Sigmoid colon (tissue), 7 donors: ENCODE data around the gene LRRC8D. TPM values are rescaled to one million over a fixed set of nuclear protein-coding genes. Genes with fewer than 3 reads are reported as not detected.

Experiments used
- DNase-seq: peaks from one replicate; pipeline ENCODE4 v3.0.0-alpha.2; 2019
- H3K27ac ChIP-seq, 4 donors: fragments of 200-600 bp; sonication (generic); one replicate each; pipeline ENCODE4 v1.5.1; 2016 to 2019; ENCODE audit warnings: mild to moderate bottlenecking in 1 of 4
- H3K27me3 ChIP-seq, 3 donors: fragments of 200-600 bp; sonication (generic); one replicate each; pipeline ENCODE4 v1.5.1; 2019; ENCODE audit warnings: mild to moderate bottlenecking in 1 of 3
- H3K36me3 ChIP-seq, 4 donors: fragments of 200-600 bp; sonication (generic); one replicate each; pipeline ENCODE4 v1.5.1; 2016 to 2019
- H3K4me1 ChIP-seq, 4 donors: fragments of 200-600 bp; sonication (generic); one replicate each; pipeline ENCODE4 v1.5.1; 2017 to 2019
- H3K4me3 ChIP-seq, 4 donors: fragments of 200-600 bp; sonication (generic); one replicate each; pipeline ENCODE4 v1.5.1; 2017 to 2019; ENCODE audit warnings: mild to moderate bottlenecking in 2 of 4, moderate library complexity in 1 of 4
- H3K9me3 ChIP-seq, 4 donors: fragments of 200-600 bp in 3 of 4; sonication (generic) in 3 of 4; one replicate each; pipeline versions ENCODE4 v1.5.1 to v1.6.1; 2013 to 2019
- CTCF ChIP-seq, 4 experiments: fragments of 450-650 bp in 3 of 4; fragments of 200-600 bp in 1 of 4; IDR thresholded peaks; one replicate each; pipeline ENCODE4 v1.5.1; 2016 to 2019; ENCODE audit warnings: antibody characterized with exemption in 4 of 4, mild to moderate bottlenecking in 3 of 4, moderate library complexity in 2 of 4
- EP300 ChIP-seq, 4 donors: sonication (generic); formaldehyde crosslinking; IDR thresholded peaks; one replicate each; pipeline ENCODE4 v1.6.1; 2017; ENCODE audit warnings: antibody characterized with exemption in 4 of 4
- POLR2A ChIP-seq, 2 donors: fragments of 450-650 bp; IDR thresholded peaks; one replicate each; pipeline ENCODE4 v1.6.1; 2016; ENCODE audit warnings: antibody characterized with exemption in 2 of 2, mild to moderate bottlenecking in 2 of 2, moderate library complexity in 2 of 2
- POLR2AphosphoS5 ChIP-seq, 4 donors: sonication (generic); formaldehyde crosslinking; IDR thresholded peaks; one replicate each; pipeline ENCODE4 v1.6.1; 2017; ENCODE audit warnings: antibody characterized with exemption in 4 of 4
- WGBS, 2 donors: extraction: QIAGEN DNeasy Blood & Tissue Kit; methylation state at CpG; one replicate each; pipeline ENCODE4 v1.1.7; 2013; 5-methylcytosine and 5-hydroxymethylcytosine counted together
- intact Hi-C: fragments of 100-400 bp; cut with DNase I; formaldehyde crosslinking; loops from one replicate; pipeline ENCODE4 v1.15.1; 2023
- polyA plus RNA-seq, 3 donors: library from polyadenylated mRNA; stranded (reverse); fragments of 200-250 nt; gene quantifications; one replicate each; pipeline ENCODE4 v1.2.3, GENCODE V29; 2013
- total RNA-seq, 4 donors: library from RNA; depleted of rRNA; stranded (reverse); fragments of >200 nt; gene quantifications; one replicate each; pipeline ENCODE4 v1.1.0, GENCODE V29; 2016
- donor health status: healthy with polysubstance abuse.
- donor health status: Bipolar disorder and iron deficiency.
- donor health status: healthy.

Gene LRRC8D
- total and polyA plus RNA-seq, 7 donors: 6.0 to 21.2 (median 9.3) TPM

GRCh38 chr1:89815611-89816010, 5.2 kb upstream of the LRRC8D start:
- Histone ChIP-seq H3K4me1 (peaks cover 0 to 41% (median 32%) of the 10 kb centered on the region in 4 donors), H3K9me3 (no peaks in the 10 kb centered on the region), H3K36me3 (no peaks in the 10 kb centered on the region), H3K27ac (no peak overlapping the region), H3K27me3 (no peaks in the 10 kb centered on the region), H3K4me3 (no peak overlapping the region)
- TF ChIP-seq POLR2A (IDR thresholded peaks at IDR 0.05) (no peak), EP300 (IDR thresholded peaks at IDR 0.05) (no peak), POLR2AphosphoS5 (IDR thresholded peaks at IDR 0.05) (no peak), CTCF (IDR thresholded peaks at IDR 0.05) (no peak)
- intact Hi-C loops: loop anchor here (10.0 kb wide), 1 partner anchor 831 kb away; no protein-coding TSS in a partner anchor
- WGBS, 2 donors: 58 to 91% methylated on average over 5 of the region's 5 CpGs
- DNase-seq: no peak

DNA sequence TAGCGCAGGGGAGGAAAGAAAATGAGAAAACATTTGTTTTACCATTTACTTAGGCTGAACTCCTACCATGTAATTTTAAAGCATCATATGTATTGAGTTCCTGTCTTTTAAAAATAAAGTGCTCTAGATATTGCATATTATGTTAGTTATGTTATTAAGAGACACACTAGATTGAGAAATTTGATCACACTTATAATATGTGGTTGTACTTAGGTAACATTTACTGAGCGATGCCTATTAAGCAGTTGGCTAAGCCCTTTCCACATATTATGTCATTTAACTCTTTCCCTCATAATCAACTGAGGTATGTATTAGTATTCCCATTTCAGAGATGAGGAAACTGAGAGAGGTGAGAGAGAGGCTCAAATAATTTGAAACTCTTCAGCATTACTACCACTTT, 4.5 kb upstream of the LRRC8D start:
- intact Hi-C loops: loop anchor here (10.0 kb wide), 1 partner anchor 832 kb away; no protein-coding TSS in a partner anchor
- TF ChIP-seq POLR2A (IDR thresholded peaks at IDR 0.05): no peak
- TF ChIP-seq EP300 (IDR thresholded peaks at IDR 0.05): no peak
- TF ChIP-seq POLR2AphosphoS5 (IDR thresholded peaks at IDR 0.05): no peak
- no peak for TF ChIP-seq CTCF (IDR thresholded peaks at IDR 0.05)
- no peak overlapping the region for H3K4me3 ChIP-seq
- 91 to 98% methylated on average over 2 of the region's 2 CpGs for WGBS, 2 donors
- DNase-seq: no peak
- H3K4me1 ChIP-seq: peaks cover 0 to 34% (median 27%) of the 10 kb centered on the region in 4 donors
- no peaks in the 10 kb centered on the region for H3K27me3 ChIP-seq
- H3K27ac ChIP-seq: no peak overlapping the region
- H3K9me3 ChIP-seq: no peaks in the 10 kb centered on the region
- H3K36me3 ChIP-seq: no peaks in the 10 kb centered on the region

DNA sequence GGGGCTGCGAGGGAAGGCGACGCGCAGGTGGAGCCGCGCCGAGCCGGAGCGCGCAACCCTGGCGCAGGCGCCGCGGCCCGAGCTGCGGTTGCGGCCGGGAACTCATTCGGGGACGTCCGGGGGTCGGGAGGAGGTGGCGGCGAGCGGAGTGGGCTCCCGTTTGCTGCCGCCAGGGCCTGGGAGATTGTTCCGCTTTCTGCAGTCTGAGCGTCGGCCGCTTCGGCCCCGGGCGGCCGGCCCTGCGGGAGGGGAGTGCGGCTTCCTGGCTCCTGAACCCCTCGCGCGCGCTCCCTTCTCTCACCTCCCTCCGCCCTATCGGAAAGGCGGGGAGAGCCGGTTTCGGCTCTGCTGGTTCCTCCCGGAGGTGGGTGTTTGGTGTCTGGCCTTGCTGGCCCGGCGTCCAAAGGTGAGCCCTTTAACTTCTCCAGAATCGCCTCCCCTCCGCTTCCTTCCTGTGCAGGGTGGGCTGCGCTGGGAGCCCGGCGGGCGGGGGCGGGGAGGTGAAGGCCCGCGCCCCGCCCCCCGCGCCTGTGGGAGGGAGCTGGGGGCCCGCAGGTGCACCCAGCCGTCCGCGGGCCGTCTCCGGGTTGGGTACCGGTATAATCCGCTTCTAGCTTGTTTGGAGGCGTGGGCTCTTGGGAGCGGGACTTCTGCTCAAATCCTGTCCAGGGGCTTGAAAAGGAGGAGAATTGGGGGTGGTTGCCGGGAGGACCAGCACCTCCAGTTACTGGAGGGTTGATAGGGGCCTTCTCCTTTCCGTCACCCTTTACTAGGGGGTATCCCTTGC, 683 bp downstream of the LRRC8D start:
- no peaks in the 10 kb centered on the region for H3K27me3 ChIP-seq
- H3K27ac ChIP-seq: peak overlapping the region; percentile 78 to 81 (median 80)

DNA sequence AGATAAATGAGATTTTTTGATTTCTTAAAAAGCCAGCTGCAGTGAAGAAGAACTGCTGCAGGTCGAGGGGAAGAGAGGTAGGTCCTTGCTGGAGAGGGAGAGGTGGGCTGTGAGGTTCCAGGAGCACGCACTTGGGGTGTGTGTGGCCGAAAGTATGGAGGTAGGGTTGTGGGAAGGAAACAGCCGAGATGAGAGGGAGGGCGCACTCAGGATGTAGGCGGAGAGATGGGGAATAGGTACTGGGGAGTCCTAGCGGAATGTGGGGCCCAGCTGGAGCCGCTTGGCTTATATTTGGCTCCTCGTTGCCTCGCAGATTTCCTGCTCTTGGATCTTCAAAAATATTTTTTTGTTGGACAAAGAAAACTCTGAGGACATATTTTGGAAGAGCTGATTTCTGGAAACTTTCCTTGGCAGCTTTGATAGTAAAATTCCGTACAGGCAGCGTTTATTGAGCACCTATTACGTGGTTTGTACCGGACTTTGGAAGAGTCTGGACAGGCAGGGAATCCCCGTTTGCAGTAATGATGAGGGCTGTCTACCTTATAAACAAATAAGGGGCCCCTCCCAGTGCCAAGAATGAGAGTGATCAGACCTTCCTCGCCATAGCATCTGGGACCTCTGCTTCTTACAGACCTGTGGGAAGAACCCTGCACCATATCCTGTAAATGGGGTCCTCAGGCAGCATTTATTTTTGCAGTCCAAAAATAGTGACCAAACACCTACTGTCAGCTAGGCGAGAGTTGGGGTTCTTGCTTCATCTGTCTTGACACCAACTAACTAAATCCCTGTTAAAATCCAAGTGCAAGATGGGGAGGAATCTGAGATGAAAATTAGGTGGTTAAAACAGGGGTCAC, 1.5 kb downstream of the LRRC8D start:
- Histone ChIP-seq H3K4me1 (peaks cover 0 to 27% (median 24%) of the 10 kb centered on the region in 4 donors), H3K36me3 (no peaks in the 10 kb centered on the region), H3K27me3 (no peaks in the 10 kb centered on the region), H3K9me3 (no peaks in the 10 kb centered on the region), H3K4me3 (peak overlapping the region; percentile 65 to 91 (median 82)), H3K27ac (peak overlapping the region in 2 of 4 donors; percentile 78 to 81)
- WGBS, 2 donors: 33 to 43% methylated on average over 17 of the region's 17 CpGs
- intact Hi-C loops: no loop called here
- no peak for DNase-seq
- TF ChIP-seq EP300 (IDR thresholded peaks at IDR 0.05): no peak
- no peak for TF ChIP-seq POLR2AphosphoS5 (IDR thresholded peaks at IDR 0.05)
- TF ChIP-seq CTCF (IDR thresholded peaks at IDR 0.05): no peak
- TF ChIP-seq POLR2A (IDR thresholded peaks at IDR 0.05): no peak

More for the DNA sequence above, 683 bp downstream of the LRRC8D start:
- DNase-seq: peak; percentile 70
- peaks cover 0 to 27% (median 24%) of the 10 kb centered on the region in 4 donors for H3K4me1 ChIP-seq
- TF ChIP-seq CTCF (IDR thresholded peaks at IDR 0.05): peak in 1 of 4 experiments; percentile 18
- no peak for TF ChIP-seq POLR2AphosphoS5 (IDR thresholded peaks at IDR 0.05)
- no peak for TF ChIP-seq POLR2A (IDR thresholded peaks at IDR 0.05)
- H3K36me3 ChIP-seq: no peaks in the 10 kb centered on the region
- H3K4me3 ChIP-seq: peak overlapping the region; percentile 65 to 91 (median 82)
- H3K9me3 ChIP-seq: no peaks in the 10 kb centered on the region
- 0 to 1% methylated on average over 73 of the region's 73 CpGs for WGBS, 2 donors
- intact Hi-C loops: no loop called here
